GM18508 (cell line): ENCODE measurements around the gene SOSTDC1.
"Not testable (repeated sequence)": the region's sequence is repeated elsewhere in the genome, so short reads cannot be mapped to it uniquely, and the experiment has no call there.

Experiments used
- ATAC-seq: cut with Tn5 transposase; IDR thresholded peaks from one replicate; pipeline ENCODE4 v1.9.1; 2021; ENCODE audit warnings: moderate number of reproducible peaks; ENCODE audit not compliant: insufficient read depth, unreplicated experiment

The SOSTDC1 gene

DNA sequence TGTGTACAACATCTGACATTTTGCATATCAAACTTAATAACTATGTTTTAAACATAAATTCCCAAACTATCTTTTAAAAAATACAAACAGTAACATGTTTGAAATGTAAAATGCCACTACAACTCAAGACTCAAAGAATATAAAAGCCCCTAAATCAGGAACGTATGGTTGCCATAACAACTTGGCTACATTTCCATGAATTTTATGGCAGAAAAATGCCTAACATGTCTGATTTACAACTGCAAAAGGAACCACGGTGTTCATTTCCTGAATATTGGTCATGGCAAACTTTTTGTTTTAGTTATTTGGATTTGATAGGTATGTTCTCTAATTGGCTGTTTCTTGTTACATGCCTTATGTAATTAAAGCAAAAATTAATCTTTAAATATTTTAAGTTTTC, 2.0 kb downstream of the SOSTDC1 start:
- ATAC-seq: no peak

DNA sequence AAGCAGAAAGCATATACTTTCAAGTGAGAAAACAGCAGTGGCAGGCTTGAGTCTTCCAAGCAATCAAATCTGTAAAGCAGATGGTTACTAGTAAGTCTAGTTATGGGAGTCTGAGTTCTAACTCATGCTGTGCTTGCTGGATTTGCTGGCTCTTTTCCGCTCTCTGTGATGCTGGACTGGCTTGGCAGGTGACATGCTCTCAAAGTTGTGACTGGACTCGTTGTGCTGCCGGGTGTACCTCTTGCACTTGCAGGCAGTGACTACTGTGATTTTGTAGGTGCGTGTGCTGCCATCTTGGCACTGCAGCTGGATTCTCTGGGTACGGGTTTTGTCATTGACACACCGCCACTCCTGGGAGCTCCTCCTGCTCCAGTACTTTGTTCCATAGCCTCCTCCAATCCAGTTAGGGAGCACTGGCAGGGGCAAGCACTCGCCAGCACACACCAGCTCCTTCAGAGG, 3.1 kb downstream of the SOSTDC1 start:
- ATAC-seq: no peak

DNA sequence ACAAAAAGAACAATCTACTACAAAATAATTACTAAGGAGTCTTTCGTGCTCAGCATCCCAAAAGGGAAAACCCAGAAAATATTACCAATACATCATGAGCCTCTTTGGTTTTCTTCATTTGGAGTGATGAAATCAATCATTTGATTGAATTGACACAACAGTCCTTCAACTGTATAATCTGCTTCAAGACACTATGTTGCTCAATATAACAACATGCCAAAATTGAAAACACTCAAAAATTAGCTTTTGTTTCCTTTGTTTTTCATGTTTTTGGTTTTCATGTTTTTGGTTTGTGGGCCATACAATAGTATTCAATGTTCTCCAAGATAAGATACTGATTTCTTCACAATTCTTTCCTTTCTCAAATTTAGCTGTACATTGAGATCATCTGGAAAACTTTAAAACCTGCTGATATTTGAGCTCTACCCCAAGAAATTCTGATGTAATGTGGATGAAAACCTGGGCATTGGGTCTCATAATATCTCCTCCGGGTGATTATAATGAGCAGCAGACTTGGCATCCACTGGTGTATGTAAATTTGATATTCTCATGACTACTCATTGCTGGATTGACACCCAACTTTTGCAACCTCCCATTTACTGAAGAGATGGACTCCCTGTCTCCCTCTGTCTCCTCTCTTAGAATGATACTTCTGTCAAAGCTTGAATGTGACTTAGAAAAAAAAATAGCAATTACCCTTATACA, 4.6 kb downstream of the SOSTDC1 start:
- no peak for ATAC-seq

DNA sequence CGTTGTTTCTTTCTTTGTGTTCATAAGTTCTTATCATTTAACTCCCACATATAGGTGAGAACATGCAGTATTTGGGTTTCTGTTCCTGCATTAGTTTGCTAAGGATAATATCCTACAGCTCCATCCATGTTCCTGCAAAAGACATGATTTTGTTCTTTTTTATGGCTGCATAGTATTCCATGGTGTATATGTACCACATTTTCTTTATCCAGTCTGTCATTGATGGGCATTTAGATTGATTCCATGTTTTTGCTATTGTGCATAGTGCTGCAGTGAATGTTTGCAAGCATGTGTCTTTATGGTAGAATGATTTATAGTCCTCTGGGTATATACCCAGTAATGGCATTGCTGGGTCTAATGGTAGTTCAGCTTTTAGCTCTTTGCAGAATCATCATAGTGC, 9.2 kb downstream of the SOSTDC1 start:
- ATAC-seq: not testable (repeated sequence)

DNA sequence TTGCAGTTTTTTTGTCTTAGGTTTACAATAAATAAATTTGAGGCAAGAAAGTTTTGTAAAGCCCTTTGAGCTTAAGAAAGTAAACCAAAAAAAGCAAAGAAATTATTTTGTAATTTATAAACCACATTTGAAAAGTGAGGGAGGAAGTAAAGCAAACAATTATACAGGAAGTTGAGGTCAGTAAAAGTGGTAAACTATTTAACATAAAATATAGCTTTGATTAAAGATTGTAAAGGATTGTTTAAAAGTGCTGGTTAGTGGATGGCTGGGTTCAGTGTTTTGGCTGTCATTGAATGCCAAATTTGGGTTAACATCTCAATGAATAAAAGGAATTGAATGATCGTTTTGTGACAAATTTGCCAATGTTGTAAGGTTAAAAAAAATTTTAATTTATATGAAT, 9.9 kb downstream of the SOSTDC1 start:
- no peak for ATAC-seq

DNA sequence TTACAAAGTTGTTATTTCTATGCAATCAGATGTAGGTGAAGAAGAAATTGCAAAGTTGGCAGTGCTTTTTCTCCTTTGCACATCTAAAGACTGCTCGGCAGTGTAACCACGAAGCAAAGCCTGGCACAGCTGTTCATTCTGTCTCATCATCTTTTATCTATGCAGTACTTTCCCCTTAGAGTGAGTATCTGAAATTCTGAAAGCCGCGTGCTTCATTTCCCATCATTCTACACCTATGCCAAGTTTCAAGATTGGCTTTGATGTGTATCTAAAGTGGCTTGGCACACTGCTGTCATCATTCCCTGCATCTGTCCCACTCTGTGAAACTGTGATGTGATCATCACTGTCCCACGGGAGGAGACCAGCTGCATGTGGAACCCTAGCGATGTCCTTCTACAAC, 15.2 kb downstream of the SOSTDC1 start:
- no peak for ATAC-seq

DNA sequence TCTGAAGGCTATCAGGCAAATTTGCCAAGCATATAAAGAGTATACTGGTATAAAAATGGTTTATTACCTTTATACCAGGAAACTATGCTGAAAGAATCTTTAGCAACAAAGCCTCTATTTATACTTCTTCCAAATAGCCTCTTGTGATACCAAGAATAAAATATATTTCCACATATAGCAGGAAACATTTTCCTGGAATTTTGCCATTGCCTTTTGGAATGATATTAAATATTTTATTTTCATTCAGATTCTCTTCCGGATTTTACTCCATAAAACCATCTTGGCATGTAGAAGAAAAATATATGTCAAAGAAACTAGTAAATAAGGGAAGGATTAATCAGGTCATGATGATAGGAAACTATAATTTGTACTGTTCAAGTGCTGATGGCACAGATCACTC, 17.7 kb downstream of the SOSTDC1 start:
- ATAC-seq: no peak

DNA sequence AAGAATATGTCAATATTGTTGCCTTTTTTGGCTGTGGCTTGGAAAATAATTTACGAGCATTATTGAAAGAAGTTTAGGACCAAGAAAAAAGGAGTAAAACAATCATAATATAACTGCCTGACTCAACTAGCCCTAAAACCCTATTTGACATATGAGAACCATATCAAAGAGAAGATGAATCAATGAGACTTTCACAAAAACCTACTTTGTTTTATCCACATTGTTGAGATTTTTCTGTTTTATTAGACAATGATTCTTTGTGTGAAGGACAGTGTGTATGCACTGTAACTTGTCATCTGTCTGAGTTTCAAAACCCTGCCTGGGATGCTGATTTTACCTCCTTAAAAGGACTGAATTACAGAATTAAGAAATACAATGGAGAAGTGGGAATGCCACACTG, 19.0 kb downstream of the SOSTDC1 start:
- no peak for ATAC-seq

DNA sequence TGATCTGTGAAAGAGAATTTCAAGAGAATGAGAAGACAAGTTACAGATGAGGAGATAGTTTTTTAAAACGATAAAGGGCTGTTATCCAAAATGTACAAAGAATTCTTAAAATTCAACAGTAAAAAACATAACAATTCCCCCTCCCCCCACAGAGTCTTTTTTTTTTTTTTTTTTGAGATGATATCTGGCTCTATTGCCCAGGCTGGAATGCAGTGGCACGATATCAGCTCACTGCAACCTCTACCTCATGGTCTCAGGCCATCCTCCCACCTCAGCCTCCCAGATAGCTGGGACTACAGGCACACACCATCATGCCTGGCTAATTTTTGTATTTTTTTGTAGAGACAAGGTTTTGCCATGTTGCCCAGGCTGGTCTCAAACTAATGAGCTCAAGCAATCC, 21.7 kb downstream of the SOSTDC1 start:
- ATAC-seq: not testable (repeated sequence)

DNA sequence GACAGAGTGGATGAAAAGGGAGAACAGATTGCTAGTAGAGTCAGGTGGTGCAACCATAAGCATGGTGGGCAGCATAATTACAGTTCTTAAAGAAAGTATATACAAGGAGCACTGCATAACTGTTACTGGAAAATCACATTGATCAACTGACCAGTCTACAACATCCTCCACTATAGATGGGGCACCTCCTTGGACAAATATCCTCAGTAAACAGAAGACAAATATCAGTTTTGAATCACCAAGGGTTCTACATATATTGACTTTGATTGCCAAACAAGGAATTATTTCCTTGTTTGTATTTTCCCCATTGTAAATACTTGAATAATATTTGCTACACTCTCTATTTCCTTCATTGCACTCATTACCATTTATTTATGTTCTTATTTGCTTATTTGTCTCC, 26.6 kb downstream of the SOSTDC1 start:
- ATAC-seq: no peak

DNA sequence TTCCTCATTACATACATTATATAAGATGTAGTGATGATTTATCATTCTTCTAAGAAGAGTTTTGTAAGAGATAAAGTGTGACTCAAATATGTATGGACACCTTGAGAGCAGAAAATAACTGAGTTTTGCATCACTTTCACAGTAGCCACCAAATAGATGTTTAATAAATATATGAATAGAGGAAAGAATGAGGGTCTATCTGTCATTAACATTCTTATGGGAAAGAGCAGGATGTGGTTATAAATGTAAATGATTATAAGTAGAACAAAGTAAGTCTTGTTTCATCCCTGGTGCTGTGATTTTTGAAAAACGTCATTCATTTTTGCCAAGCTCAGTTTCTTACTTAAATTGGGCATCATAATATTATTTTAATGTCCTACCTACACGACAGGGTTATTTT, 29.2 kb downstream of the SOSTDC1 start:
- ATAC-seq: no peak

DNA sequence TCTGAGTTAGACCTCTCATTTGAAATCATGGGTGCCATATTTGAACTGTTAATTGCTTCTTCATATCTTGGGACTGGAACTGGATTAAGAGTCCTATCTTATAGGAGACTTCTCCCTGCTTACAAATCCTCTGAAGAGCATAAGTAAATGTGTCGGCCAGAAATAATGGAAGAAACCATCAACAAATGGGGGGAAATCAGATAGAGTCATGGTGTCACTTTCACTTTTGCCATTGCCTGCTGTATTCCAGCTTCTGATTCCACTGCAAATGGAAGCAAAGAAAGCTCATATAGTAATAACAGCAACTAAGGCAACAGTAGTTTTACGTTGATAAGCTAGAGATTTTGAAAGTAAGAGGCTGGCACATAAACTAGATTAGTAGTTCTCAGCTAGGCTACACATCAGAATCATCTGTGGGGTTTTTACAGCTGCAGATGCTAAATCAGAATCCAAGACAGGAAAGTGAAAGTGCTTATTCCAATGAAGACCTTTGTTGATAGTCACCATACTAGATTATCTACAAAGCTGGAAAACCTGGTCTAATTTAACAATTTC, 31.9 kb downstream of the SOSTDC1 start:
- no peak for ATAC-seq

DNA sequence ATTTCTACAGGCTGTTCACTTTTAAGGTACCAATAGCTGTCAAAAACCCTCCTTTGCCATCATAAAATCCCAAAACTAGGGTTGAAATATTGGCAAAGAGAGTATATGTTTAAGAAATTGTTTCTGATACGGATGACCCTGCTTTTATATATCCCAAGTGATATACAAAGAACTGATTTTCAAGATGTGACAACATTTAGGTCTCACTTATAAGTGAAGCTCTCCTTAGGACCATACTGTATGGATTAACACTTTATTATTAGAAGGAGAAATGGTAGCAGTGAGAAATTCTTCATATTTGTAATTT, 33.2 kb downstream of the SOSTDC1 start:
- ATAC-seq: no peak

DNA sequence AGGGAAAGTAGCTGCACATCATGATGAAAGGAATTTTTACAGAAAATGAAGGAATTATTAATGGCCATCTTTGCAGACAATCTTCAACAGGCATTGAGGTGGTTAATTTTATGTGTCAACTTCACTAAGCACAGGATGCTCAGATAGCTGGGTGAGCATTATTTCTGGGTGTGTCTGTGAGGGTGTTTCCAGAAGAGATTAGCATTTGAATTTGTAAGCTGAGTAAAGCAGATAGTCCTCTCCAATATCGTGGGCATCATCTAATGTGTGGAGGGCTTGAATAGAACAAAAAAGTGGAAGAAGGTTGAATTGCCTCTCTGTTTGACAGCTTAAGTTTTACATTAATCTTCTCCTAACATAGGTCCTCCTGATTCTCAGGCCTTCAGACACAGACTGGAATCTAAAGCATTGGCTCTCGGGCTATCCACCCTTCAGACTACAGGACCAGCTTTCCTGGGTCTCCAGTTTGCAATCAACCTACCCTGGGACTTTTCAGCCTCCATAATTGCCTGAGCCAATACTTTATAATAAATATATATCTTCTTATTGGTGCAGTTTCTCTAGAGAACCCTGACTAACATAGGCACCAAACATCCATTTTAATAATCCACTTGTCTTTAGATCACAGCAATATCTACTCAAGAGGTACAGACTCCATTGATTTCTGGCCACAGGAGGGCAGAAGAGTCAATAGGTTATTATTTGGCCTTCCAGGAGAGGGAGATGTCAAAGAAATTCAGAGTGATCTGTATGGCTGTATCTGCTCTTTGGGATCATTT, 33.7 kb downstream of the SOSTDC1 start:
- ATAC-seq: peak; percentile 50

DNA sequence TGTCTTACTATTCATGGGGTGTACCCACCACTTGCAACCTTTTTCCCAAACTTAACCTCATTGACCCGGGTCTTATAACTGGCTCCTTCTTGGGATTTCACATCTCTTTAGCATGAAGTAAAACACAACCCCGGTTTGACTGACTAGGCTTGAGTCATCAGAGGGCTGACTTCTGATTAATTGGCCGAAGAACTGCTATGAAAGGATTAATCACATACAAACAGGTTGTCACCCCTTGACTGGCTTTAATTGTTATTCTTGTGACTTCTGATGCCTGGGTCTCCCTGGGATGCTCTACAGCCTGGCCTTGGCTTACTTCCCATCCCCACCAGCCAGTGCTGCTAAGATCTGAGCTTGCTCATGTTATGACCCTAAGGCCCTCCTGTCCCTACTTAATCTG, 35.4 kb downstream of the SOSTDC1 start:
- ATAC-seq: no peak

DNA sequence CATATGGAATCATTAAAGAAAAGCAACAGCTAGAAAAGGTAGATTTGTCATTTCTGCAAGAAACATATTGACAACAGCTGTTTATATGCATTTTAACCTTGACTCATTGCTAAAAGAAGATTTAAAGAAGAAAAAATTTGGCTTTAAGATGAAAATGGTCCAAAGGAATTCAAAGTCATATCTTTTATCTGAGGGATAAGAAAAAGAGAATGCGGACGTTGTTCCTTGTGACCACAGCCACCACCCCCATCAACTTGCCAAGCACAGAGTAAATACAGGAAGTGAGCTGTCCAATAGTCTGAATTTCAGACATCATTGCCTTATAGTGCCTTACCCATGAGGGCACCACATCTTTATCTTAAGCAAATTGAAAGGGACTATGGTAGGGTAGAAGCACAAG, 36.9 kb downstream of the SOSTDC1 start:
- ATAC-seq: no peak

DNA sequence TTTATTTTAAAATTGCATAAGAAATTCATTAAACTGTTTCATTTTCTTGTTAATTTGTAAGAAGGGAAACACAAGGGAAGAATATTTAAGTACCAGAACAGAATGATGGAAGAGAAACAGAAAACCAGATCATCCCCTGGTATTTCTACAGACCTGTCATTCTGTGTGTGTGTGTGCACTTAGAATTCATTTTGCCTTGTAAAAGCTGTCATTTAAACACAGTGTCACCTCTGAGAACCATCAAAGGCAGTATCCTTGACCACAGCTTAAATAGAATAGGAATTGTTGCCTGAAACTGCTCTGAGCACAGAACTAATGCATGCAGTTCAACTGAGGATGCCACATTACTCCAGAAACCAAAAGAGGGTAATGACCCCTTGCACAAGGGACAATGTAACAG, 37.4 kb downstream of the SOSTDC1 start:
- no peak for ATAC-seq

DNA sequence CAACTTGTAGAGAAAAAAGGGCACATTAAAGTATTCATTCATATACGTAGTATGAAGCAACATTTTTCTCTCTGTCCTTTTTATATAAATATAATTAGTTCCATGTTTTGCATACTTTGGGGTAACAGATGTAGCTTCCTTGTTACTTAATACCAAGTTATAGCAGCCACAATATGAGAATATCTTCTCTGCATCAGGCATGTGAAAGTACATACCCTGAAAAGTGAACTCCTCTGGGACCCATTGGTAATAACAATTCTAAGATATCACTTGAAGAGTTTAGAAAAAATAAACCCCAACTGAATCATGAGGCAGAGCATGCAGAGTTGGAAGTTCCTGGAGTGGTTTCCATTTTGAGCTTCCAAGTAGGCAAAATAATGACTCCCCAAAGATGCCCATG, 41.8 kb downstream of the SOSTDC1 start:
- no peak for ATAC-seq

DNA sequence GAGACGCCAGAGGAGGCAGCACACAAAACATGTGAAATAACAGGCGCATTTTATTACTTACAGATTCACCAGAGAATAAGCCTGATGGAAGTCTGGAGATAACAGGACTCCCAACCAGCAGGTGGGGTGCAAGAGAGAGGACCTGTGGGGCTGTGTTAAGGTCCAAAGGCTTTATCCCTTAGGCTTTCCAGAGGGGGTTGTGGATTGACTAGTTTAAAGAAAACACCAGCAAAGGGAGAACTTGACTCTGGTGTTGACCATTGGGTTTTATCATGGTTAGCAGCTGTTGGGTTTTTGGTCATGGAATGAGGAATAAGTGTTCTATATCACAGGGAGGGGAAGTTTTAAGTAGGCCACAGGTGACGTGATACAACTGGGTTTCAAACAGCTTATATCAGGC, 42.6 kb downstream of the SOSTDC1 start:
- ATAC-seq: no peak

DNA sequence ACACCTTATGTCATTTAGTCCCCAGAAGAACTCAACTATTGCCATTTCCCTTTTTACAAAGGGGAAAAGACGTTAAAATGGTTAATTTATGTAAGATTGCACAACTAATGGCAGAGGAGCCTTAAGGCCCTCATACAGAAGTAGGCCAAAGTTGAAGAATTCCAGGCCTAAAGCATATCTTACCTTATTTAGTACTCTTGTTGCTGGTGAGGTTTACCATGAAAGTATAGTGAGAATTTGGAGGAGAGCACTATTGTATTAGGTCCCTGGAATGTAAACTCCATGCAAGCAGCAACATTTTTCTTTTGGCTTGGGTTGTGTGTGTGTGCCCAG, 43.5 kb downstream of the SOSTDC1 start:
- ATAC-seq: no peak

DNA sequence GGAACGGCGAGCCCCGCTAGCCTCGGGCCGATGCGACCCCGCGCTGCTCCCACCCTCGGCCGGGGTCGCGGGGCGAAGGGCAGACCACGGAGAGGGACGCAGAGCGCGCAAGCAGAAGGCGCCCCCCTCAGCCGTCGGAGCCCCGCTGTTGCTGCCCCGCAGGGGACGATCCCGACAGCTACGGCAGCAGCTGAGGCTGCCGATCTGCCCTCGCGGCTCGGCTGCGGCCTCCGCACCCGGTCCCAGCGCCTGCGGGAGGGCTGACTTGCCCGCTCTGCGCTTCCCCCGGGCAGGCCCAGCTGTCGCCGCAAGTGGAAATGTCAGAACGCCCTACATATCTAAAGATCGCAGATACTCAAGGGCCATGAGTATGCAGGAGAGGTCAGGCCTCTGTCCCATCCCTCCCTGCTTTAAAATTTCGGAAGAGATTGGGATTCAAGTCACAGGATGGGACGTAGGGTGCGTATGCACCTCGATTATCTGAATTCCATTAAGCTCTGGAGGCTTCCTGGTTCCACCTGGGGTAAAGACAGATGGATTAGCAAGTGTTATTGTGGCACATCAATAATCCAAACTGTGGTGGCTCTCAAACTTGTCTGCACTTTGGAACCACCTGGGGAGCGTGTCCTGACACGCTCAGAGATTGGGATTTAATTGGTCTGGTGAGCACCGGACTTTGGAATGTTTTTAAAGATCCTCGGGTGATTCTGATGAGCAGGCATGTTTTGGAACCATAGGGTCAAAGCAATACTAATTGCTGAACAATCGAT, 44.0 kb downstream of the SOSTDC1 start, which contains the start of gene CRPPA:
CRPPA (minus strand) TSS at position 206 of the 770 bp plus-strand sequence. CDS start 216 bp downstream, outside the sequence.
- peak; percentile 9 for ATAC-seq
